ENCODE data around the gene ZNF276. TPM values are rescaled to one million over a fixed set of nuclear protein-coding genes. Genes with fewer than 3 reads are reported as not detected.
A peak's percentile ranks its signal among the peaks of the same experiment; 100 is the strongest.
"Not testable (repeated sequence)": the region's sequence is repeated elsewhere in the genome, so short reads cannot be mapped to it uniquely, and the experiment has no call there.

Gene ZNF276
- total RNA-seq, 2 donors from 2014 or later = 103 to 104 TPM

DNA sequence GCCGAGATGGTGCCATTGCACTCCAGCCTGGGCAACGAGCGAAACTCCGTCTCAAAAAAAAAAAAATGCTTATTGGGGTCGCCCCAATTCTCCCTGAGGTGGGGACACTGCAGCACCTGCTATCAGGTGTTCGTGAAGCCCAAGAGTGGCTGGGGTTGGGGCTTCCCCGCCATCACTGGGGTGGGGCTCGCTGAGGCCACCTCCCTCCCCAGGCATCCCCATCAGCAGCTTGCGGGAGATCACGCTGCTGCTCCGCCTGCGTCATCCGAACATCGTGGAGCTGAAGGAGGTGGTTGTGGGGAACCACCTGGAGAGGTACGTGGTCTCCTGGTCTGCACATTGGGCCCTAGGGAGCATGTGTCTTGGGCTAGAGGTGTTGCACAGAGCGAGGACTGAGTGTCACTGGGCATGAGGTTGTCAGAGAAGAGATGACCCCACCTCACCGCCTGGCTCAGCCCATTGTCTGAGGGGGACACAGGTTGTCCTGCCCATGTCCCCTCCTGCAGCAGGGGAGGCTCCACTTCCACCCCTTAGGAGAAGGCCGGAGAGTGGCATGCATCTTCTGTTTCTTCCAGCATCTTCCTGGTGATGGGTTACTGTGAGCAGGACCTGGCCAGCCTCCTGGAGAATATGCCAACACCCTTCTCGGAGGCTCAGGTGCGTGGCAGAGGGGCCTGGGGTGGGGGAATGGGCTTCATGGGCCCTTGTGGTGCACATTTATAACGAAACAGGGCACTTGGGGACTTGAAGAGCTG is 29.9 kb upstream of the ZNF276 start:
- H3K27me3 Mint-ChIP-seq = no peaks in the 10 kb centered on the region
- ATAC-seq (no peak), DNase-seq (no peak)
- no peak overlapping the region for H3K27ac Mint-ChIP-seq
- H3K4me3 Mint-ChIP-seq = no peak overlapping the region
- H3K4me1 Mint-ChIP-seq = peaks cover 9% of the 10 kb centered on the region
- H3K36me3 Mint-ChIP-seq (ENCODE audit: low read depth) = no peaks in the 10 kb centered on the region
- no peaks in the 10 kb centered on the region for H3K9me3 ChIP-seq (ENCODE audit: control insufficient read depth, low read length, poor library complexity, severe bottlenecking)

DNA sequence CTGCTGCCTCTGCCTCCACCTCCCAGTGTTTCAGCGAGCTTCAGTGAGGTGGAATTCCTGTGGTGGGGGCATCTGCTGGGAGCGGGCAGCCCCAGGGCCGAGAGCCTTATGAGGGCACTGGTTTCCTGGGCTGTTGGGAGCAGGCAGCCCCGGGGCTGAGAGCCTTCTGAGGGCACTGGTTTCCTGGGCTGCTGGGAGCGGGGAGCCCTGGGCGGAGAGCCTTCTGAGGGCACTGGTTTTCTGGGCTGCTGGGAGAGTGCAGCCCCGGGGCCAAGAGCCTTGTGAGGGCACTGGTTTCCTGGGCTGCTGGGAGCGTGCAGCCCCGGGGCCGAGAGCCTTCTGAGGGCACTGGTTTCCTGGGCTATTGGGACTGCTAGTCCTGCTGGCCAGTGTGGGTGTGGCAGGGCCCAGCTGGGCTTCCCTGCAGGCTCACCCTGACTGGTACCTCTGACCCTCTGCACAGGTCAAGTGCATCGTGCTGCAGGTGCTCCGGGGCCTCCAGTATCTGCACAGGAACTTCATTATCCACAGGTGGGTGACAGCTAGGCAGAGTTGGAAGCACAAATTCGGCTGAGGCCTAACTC is 29.3 kb upstream of the ZNF276 start:
- H3K27ac Mint-ChIP-seq = no peak overlapping the region
- ATAC-seq (no peak), DNase-seq (no peak)
- no peak overlapping the region for H3K4me3 Mint-ChIP-seq
- no peaks in the 10 kb centered on the region for H3K27me3 Mint-ChIP-seq
- H3K4me1 Mint-ChIP-seq = peaks cover 7% of the 10 kb centered on the region
- no peaks in the 10 kb centered on the region for H3K36me3 Mint-ChIP-seq (ENCODE audit: low read depth)
- no peaks in the 10 kb centered on the region for H3K9me3 ChIP-seq (ENCODE audit: control insufficient read depth, low read length, poor library complexity, severe bottlenecking)

DNA sequence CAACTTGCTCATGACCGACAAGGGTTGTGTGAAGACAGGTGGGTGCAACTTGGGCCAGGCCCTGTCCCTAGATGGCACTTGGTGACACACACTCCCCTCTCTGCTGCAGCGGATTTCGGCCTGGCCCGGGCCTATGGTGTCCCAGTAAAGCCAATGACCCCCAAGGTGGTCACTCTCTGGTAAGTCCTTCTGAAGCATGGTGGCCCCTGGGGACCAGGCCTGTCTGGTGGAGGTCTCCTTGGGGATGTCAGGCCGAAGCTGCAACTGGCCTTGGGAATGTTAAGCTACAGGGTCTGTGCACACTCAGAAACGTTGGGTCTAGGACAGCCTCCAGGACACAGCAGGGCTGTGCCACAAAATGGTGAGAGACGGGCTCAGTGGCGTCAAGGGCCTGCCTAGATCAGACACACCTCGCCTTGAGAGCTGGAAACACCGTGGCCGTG is 28.0 kb upstream of the ZNF276 start:
- no peak overlapping the region for H3K27ac Mint-ChIP-seq
- H3K36me3 Mint-ChIP-seq (ENCODE audit: low read depth) = no peaks in the 10 kb centered on the region
- ATAC-seq (no peak), DNase-seq (peak in 1 of 3 donors; percentile 3)
- H3K9me3 ChIP-seq (ENCODE audit: control insufficient read depth, low read length, poor library complexity, severe bottlenecking) = no peaks in the 10 kb centered on the region
- H3K27me3 Mint-ChIP-seq = no peaks in the 10 kb centered on the region
- H3K4me3 Mint-ChIP-seq = no peak overlapping the region
- peaks cover 3% of the 10 kb centered on the region for H3K4me1 Mint-ChIP-seq

DNA sequence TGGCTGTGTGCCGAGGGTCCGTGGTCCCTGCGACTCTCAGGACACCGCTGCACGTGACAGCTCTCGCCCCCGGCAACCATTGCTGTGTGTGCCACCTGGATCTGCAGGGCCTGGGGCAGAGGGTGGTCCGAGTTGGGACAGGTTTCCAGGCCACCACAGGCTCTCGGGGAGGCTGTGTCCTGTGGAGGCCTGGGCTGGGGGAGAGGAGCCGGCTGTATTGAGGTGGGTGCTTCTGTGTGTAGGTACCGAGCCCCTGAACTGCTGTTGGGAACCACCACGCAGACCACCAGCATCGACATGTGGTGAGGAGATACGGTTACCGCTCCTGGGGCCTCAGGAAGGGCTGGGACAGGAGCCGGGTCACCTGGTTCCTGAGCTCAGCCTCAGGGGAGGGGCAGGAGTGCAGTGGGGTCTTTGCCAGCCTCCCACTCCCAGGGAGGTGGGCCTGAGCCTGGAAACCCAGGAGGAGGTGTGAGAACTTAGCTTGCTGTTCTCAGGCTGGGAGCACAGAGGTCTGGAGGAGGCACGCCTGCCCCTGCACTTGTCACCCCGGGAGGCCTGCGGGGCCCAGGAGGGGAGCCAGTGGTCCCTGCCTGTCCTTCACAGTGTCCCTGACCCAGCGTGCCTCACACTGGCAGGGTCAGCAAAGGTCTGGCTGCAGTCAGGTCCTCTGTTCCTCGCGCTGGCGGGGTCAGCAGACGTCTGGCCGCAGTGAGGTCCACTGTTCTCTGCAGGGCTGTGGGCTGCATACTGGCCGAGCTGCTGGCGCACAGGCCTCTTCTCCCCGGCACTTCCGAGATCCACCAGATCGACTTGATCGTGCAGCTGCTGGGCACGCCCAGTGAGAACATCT is 27.2 kb upstream of the ZNF276 start:
- no peaks in the 10 kb centered on the region for H3K9me3 ChIP-seq (ENCODE audit: control insufficient read depth, low read length, poor library complexity, severe bottlenecking)
- Mint-ChIP-seq H3K27me3 (no peaks in the 10 kb centered on the region), H3K36me3 (ENCODE audit: low read depth) (no peaks in the 10 kb centered on the region), H3K4me1 (peaks cover 3% of the 10 kb centered on the region), H3K4me3 (no peak overlapping the region), H3K27ac (peak overlapping the region; percentile 56)
- peak in 1 of 3 donors; percentile 5 for DNase-seq
- no peak for ATAC-seq

DNA sequence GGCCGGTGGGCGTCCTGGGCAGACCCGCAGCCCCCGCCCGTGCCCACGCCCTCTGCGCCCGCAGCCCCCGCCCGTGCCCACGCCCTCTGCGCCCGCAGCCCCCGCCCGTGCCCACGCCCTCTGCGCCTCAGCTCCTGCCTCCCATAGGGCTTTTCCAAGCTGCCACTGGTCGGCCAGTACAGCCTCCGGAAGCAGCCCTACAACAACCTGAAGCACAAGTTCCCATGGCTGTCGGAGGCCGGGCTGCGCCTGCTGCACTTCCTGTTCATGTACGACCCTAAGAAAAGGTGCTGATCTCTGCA is 26.6 kb upstream of the ZNF276 start:
- H3K9me3 ChIP-seq (ENCODE audit: control insufficient read depth, low read length, poor library complexity, severe bottlenecking); DNase-seq; ATAC-seq; H3K27me3 Mint-ChIP-seq; H3K4me1 Mint-ChIP-seq; H3K36me3 Mint-ChIP-seq (ENCODE audit: low read depth): not testable (repeated sequence)
- Mint-ChIP-seq H3K4me3 (peak overlapping the region; percentile 21), H3K27ac (peak overlapping the region; percentile 79)

DNA sequence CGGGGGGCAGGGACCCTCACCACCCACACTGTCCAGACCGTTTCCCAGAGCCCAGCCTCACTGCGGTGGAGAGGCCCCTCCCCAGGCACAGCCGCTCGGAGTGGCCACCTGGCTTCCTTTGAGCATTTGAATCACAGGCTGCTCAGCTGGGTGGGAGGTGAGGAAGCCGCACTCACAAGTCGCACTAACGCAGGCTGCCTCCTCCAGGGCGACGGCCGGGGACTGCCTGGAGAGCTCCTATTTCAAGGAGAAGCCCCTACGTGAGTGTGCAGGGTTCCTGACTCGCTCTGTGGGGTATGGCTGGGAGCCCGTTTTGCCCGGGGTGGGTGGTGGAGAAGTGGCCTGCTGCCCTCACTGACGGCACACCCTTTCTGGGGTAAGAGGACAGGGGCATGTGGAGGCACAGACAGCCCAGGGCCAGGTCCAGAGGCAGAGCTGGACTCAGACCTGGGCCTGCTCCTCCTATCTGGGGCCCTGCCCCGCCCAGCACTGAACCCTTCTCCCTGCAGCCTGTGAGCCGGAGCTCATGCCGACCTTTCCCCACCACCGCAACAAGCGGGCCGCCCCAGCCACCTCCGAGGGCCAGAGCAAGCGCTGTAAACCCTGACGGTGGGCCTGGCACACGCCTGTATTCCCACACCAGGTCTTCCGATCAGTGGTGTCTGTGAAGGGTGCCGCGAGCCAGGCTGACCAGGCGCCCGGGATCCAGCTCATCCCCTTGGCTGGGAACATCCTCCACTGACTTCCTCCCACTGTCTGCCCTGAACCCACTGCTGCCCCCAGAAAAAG is 26.1 kb upstream of the ZNF276 start:
- Mint-ChIP-seq H3K36me3 (ENCODE audit: low read depth) (no peaks in the 10 kb centered on the region), H3K4me3 (peak overlapping the region; percentile 21), H3K27me3 (no peaks in the 10 kb centered on the region), H3K4me1 (peaks cover 7% of the 10 kb centered on the region), H3K27ac (peak overlapping the region; percentile 79)
- no peaks in the 10 kb centered on the region for H3K9me3 ChIP-seq (ENCODE audit: control insufficient read depth, low read length, poor library complexity, severe bottlenecking)
- ATAC-seq (no peak), DNase-seq (no peak)

DNA sequence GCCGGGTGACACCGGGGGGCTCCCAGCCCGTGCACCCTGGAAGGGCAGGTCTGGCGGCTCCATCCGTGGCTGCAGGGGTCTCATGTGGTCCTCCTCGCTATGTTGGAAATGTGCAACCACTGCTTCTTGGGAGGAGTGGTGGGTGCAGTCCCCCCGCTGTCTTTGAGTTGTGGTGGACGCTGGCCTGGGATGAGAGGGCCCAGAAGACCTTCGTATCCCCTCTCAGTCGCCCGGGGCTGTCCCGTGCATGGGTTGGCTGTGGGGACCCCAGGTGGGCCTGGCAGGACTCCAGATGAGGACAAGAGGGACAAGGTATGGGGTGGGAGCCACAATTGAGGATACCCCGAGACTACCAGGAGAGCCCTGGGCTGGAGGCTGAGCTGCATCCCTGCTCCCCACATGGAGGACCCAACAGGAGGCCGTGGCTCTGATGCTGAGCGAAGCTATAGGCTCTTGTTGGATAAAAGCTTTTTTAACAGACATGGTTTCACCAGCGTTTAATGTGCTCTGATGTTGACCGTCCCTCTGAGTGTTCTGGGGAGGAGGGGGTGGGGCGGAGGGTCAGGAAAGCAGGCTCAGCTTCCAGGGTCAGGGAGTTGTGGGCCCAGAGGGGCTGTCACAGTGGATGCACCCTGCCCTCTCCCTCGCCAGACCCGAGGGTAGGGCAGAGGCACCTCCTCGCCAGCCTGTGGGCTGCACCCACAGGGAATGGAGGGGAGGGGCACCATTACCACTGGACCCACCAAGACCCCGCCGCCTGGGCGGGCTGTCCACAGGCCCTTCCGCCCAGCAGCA is 25.3 kb upstream of the ZNF276 start:
- H3K9me3 ChIP-seq (ENCODE audit: control insufficient read depth, low read length, poor library complexity, severe bottlenecking) = no peaks in the 10 kb centered on the region
- no peak overlapping the region for H3K27ac Mint-ChIP-seq
- H3K4me1 Mint-ChIP-seq = peaks cover 10% of the 10 kb centered on the region
- DNase-seq (no peak), ATAC-seq (no peak)
- no peaks in the 10 kb centered on the region for H3K36me3 Mint-ChIP-seq (ENCODE audit: low read depth)
- peak overlapping the region; percentile 21 for H3K4me3 Mint-ChIP-seq
- no peaks in the 10 kb centered on the region for H3K27me3 Mint-ChIP-seq

DNA sequence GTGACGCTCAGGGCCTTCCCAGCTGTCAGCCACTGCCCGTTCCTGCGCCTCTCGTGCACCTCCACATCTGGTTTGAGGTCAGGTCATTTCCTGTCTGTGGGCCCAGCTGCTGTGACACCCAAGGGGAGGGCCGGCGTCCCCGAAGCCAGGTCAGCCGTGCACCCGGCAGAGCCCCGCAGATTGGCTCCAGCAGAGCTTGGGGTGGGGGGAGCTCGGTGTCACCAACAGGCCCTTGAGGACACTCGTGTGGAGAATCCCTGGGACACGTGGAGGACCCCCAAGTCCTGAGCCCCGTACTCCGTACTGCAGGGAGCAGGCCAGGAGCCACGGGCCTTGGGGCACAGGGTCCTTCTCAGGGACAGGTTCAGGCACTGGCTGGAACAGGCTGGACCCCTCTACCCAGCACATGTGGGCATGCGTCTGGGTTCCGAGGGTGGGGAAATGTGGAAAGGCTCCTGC is 24.6 kb upstream of the ZNF276 start:
- Mint-ChIP-seq H3K36me3 (ENCODE audit: low read depth) (no peaks in the 10 kb centered on the region), H3K4me1 (peaks cover 10% of the 10 kb centered on the region), H3K4me3 (no peak overlapping the region), H3K27ac (no peak overlapping the region), H3K27me3 (no peaks in the 10 kb centered on the region)
- ATAC-seq = no peak
- DNase-seq = no peak
- no peaks in the 10 kb centered on the region for H3K9me3 ChIP-seq (ENCODE audit: control insufficient read depth, low read length, poor library complexity, severe bottlenecking)

DNA sequence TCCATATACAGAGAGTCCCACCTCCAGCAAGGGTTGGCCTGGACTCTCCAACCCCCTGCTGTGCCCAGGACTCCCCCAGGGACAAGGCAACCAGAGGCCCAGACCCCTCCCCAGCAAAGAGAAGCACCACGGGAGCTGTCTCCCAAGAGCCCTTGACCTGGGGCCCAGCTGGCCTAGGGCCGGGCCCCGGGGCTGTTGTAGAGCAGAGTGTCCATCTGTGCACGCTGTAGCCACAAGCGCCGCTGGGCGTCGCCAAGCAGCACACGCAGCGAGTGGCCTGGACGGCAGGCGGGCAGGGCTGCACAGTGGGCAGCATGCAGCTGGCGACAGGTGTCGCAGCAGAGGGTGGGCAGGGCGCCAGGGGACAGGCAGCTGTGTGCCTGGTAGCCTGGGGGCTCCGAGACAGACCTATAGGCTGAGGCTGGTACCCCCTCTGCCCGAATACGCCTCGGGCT is 24.1 kb upstream of the ZNF276 start:
- Mint-ChIP-seq H3K4me3 (no peak overlapping the region), H3K27me3 (no peaks in the 10 kb centered on the region), H3K27ac (no peak overlapping the region), H3K36me3 (ENCODE audit: low read depth) (no peaks in the 10 kb centered on the region), H3K4me1 (peaks cover 10% of the 10 kb centered on the region)
- no peaks in the 10 kb centered on the region for H3K9me3 ChIP-seq (ENCODE audit: control insufficient read depth, low read length, poor library complexity, severe bottlenecking)
- ATAC-seq (no peak), DNase-seq (no peak)

DNA sequence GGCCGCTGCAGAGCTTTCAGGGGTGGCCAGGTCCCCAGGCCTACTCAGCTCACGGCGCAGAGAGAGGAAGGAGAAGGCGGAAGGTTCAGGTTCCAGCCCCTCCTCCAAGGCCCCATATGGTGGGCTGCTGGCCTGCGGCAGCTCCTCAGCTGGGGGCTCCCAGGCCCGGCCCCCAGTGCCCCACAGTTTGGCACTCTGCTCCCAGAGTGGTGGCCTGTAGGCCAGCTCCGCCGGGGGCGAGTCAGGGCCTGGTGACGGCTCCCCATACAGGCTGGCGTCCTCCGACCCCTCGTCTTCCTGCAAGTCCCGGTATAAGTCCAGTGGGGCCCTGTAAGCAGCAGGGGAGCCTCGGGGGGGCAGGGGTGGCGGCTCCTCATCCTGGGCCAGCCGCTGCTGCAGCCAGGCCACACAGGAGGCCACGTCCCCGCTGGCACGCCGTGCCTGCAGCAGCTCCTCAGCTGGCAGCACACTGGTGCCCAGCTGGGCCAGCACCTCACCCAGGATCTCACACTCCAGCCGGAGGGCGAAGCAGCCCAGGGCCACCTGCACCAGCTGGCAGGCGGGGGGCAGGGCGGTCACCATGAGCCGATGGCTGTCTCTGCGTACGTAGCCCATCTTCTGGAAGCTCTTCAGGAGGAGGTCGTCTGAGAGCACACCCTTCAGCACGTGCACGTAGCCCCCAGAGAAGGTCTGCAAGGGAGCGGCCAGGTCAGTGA is 23.6 kb upstream of the ZNF276 start:
- H3K9me3 ChIP-seq (ENCODE audit: control insufficient read depth, low read length, poor library complexity, severe bottlenecking) = no peaks in the 10 kb centered on the region
- Mint-ChIP-seq H3K4me3 (no peak overlapping the region), H3K27me3 (no peaks in the 10 kb centered on the region), H3K36me3 (ENCODE audit: low read depth) (no peaks in the 10 kb centered on the region), H3K4me1 (peaks cover 13% of the 10 kb centered on the region), H3K27ac (no peak overlapping the region)
- ATAC-seq (no peak), DNase-seq (no peak)

DNA sequence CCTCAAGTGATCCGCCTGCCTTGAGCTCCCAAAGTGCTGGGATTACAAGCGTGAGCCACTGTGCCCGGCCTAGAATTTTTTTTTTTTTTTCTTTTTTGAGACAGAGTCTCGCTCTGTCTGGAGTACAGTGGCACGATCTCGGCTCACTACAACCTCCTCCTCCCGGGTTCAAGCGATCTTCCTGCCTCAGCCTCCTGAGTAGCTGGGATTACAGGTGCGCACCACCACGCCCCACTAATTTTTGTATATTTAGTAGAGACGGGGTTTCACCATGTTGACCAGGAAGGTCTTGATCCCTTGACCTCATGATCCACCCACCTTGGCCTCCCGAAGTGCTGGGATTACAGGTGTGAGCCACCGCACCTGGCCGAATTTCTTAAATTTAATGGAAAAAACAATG is 22.6 kb upstream of the ZNF276 start:
- not testable (repeated sequence) for H3K36me3 Mint-ChIP-seq (ENCODE audit: low read depth); H3K4me3 Mint-ChIP-seq; DNase-seq; ATAC-seq; H3K27ac Mint-ChIP-seq; H3K9me3 ChIP-seq (ENCODE audit: control insufficient read depth, low read length, poor library complexity, severe bottlenecking); H3K27me3 Mint-ChIP-seq
- H3K4me1 Mint-ChIP-seq = peaks cover 13% of the 10 kb centered on the region

DNA sequence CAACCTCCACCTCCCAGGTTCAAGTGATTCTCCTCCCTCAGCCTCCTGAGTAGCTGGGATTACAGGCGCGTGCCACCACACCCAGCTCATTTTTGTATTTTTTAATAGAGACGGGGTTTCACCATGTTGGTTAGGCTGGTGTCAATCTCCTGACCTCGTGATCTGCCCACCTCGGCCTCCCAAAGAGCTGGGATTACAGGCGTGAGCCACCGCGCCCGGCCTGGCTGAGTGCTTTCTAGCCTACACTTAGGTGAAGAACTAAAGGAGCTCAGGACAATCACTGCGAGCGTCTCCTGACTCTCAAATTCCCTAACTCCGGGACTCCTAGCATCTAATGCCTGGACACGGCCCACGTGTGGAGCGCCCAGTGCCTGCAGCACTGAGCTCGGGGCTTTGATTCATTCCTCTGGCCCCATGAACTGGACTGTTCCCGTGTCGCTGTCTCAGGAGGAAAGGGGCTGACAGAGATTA is 21.7 kb upstream of the ZNF276 start:
- peaks cover 13% of the 10 kb centered on the region for H3K4me1 Mint-ChIP-seq
- DNase-seq; H3K36me3 Mint-ChIP-seq (ENCODE audit: low read depth); H3K9me3 ChIP-seq (ENCODE audit: control insufficient read depth, low read length, poor library complexity, severe bottlenecking); ATAC-seq; H3K27me3 Mint-ChIP-seq: not testable (repeated sequence)
- peak overlapping the region; percentile 84 for H3K4me3 Mint-ChIP-seq
- H3K27ac Mint-ChIP-seq = peak overlapping the region; percentile 68

Data from T-helper 17 cell (primary cell).